ENCODE data around the gene TBC1D2.

GRCh38 chr9:98289614-98290201, 34.3 kb upstream of the TBC1D2 start:
- TF ChIP-seq RFX5 (IDR thresholded peaks at IDR 0.05), result no peak
- TF ChIP-seq, protein P1, sequence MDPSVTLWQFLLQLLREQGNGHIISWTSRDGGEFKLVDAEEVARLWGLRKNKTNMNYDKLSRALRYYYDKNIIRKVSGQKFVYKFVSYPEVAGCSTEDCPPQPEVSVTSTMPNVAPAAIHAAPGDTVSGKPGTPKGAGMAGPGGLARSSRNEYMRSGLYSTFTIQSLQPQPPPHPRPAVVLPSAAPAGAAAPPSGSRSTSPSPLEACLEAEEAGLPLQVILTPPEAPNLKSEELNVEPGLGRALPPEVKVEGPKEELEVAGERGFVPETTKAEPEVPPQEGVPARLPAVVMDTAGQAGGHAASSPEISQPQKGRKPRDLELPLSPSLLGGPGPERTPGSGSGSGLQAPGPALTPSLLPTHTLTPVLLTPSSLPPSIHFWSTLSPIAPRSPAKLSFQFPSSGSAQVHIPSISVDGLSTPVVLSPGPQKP (IDR thresholded peaks at IDR 0.05; ENCODE audit: low read depth, low read length), result no peak
- no peak for TF ChIP-seq ZFP36 (IDR thresholded peaks at IDR 0.05; ENCODE audit: borderline replicate concordance, partially characterized antibody)
- no peak for TF ChIP-seq REST (IDR thresholded peaks at IDR 0.05)
- no peak for TF ChIP-seq EP300 (IDR thresholded peaks at IDR 0.05)
- no peak for TF ChIP-seq BHLHE40 (IDR thresholded peaks at IDR 0.05; ENCODE audit: low read depth, low read length)
- no peak for TF ChIP-seq MAX (IDR thresholded peaks at IDR 0.05)
- no peak for TF ChIP-seq E2F6 (IDR thresholded peaks at IDR 0.05; ENCODE audit: borderline replicate concordance, low read depth)
- TF ChIP-seq, protein P2, sequence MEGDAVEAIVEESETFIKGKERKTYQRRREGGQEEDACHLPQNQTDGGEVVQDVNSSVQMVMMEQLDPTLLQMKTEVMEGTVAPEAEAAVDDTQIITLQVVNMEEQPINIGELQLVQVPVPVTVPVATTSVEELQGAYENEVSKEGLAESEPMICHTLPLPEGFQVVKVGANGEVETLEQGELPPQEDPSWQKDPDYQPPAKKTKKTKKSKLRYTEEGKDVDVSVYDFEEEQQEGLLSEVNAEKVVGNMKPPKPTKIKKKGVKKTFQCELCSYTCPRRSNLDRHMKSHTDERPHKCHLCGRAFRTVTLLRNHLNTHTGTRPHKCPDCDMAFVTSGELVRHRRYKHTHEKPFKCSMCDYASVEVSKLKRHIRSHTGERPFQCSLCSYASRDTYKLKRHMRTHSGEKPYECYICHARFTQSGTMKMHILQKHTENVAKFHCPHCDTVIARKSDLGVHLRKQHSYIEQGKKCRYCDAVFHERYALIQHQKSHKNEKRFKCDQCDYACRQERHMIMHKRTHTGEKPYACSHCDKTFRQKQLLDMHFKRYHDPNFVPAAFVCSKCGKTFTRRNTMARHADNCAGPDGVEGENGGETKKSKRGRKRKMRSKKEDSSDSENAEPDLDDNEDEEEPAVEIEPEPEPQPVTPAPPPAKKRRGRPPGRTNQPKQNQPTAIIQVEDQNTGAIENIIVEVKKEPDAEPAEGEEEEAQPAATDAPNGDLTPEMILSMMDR (IDR thresholded peaks at IDR 0.05), result no peak
- TF ChIP-seq, protein P3, sequence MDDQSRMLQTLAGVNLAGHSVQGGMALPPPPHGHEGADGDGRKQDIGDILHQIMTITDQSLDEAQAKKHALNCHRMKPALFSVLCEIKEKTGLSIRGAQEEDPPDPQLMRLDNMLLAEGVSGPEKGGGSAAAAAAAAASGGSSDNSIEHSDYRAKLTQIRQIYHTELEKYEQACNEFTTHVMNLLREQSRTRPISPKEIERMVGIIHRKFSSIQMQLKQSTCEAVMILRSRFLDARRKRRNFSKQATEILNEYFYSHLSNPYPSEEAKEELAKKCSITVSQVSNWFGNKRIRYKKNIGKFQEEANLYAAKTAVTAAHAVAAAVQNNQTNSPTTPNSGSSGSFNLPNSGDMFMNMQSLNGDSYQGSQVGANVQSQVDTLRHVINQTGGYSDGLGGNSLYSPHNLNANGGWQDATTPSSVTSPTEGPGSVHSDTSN (IDR thresholded peaks at IDR 0.05), result no peak
- TF ChIP-seq MAZ (IDR thresholded peaks at IDR 0.05; ENCODE audit: borderline replicate concordance, low read depth, low read length), result no peak

Data from A549 (cell line).